Adipocyte (in vitro differentiated cells): ENCODE data around the gene HIGD1A.

Source experiments
- DNase-seq: peaks from one replicate; pipeline ENCODE4 v3.0.0-alpha.2; 2015; ENCODE audit warnings: low read depth
- H3K27me3 ChIP-seq: replicated peaks from 2 replicates; pipeline ENCODE4 v1.7.0; 2013; ENCODE audit warnings: mild to moderate bottlenecking, low read length, moderate library complexity; ENCODE audit not compliant: control insufficient read depth, insufficient read depth
- H3K36me3 ChIP-seq: 2 replicates; pipeline ENCODE4 v1.7.0; 2013; ENCODE audit warnings: low read length, mild to moderate bottlenecking, moderate library complexity; ENCODE audit not compliant: control insufficient read depth, insufficient read depth, severe bottlenecking
- H3K4me1 ChIP-seq: 2 replicates; pipeline ENCODE4 v1.7.0; 2013; ENCODE audit warnings: mild to moderate bottlenecking, low read length, moderate library complexity; ENCODE audit not compliant: control insufficient read depth, insufficient read depth
- H3K4me3 ChIP-seq: 2 replicates; pipeline ENCODE4 v1.7.0; 2013; ENCODE audit warnings: mild to moderate bottlenecking, low read length, moderate library complexity
- H3K9ac ChIP-seq: 2 replicates; pipeline ENCODE4 v1.7.0; 2013; ENCODE audit warnings: mild to moderate bottlenecking, low read length, moderate library complexity
- H3K9me3 ChIP-seq: 2 replicates; pipeline ENCODE4 v1.7.0; 2013; ENCODE audit warnings: mild to moderate bottlenecking, low read length, moderate library complexity; ENCODE audit not compliant: control insufficient read depth

HIGD1A gene

DNA sequence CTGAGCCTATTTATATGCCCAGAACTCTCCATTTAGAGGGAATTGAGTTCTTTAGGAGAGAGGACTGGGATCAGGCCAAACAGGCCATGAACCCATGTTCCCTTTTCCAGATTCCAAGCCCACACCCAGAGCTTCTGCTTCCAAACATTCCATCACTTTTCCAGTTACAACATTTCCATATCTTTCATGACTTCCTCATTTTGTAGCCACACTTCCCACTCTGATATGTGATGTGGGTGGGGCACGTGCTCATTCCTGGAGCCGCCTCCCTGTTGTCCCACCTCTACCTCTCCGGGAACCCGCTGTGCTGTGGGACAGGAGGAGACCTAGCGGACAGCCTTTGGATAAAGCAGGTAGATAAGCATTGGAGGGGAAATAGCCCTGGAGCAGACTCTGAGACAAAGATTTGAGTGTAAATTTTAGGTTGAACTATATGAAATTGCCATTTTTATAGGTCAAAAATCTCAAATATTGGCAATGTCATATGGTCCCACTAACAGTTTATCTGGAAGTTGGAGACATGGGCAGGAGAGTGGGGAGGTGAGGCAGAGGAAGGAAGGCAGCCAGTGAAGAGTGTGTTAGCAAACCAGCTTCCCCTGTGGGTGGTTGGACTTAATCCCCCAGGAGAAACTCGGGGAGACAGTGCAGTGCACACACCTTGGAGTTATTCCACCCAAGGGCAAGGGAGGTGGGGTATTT lies 39.6 kb upstream of the HIGD1A start:
- H3K36me3 ChIP-seq: no peaks in the 10 kb centered on the region
- DNase-seq: no peak
- peak overlapping the region; percentile 67 for H3K4me3 ChIP-seq
- H3K9me3 ChIP-seq: no peaks in the 10 kb centered on the region
- no peaks in the 10 kb centered on the region for H3K27me3 ChIP-seq
- peak overlapping the region; percentile 71 for H3K9ac ChIP-seq
- peaks cover 66% of the 10 kb centered on the region for H3K4me1 ChIP-seq

DNA sequence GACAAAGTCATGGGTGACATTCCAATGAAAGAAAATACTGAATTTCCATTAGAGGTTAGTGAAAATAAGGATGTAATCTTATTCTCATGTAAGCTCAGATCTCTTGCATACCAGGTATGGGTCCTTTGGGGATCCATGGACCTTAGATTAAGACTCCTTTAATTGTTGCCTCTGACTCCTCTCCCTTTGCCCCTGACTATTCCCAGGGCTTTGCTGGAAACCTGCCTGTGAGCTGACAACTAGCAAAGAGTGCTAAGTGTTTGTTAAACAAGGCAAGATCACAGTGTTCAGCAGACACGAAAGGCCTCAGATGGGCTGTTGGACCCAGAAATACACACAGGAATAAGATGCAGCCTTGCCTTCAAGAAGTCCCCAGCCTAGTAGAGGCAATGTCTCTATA lies 37.0 kb upstream of the HIGD1A start:
- DNase-seq: no peak
- peaks cover 55% of the 10 kb centered on the region for H3K4me1 ChIP-seq
- H3K9me3 ChIP-seq: no peaks in the 10 kb centered on the region
- no peaks in the 10 kb centered on the region for H3K36me3 ChIP-seq
- no peaks in the 10 kb centered on the region for H3K27me3 ChIP-seq
- H3K4me3 ChIP-seq: peak overlapping the region; percentile 11
- H3K9ac ChIP-seq: peak overlapping the region; percentile 58

DNA sequence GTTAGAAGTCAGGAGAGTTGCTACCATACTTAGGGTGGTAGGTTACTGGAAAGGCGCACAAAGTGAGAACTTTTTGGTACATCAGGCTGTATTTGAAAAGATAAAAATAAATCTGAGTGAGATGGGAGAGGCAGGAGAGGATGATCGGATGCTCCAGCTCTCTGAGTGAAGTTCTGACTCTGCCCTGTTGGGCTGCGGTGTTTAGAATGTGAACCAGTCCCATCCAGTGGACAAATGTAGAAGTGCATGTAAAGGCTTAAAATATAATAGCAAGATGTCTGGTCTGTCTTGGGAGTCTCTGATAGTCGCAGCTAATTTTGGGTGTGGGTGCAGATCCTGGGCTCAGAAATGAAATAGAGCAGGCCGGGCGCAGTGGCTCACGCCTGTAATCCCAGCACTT lies 35.3 kb upstream of the HIGD1A start:
- H3K27me3 ChIP-seq: no peaks in the 10 kb centered on the region
- peak; percentile 90 for DNase-seq
- H3K9me3 ChIP-seq: no peaks in the 10 kb centered on the region
- H3K4me3 ChIP-seq: no peak overlapping the region
- peaks cover 42% of the 10 kb centered on the region for H3K4me1 ChIP-seq
- H3K36me3 ChIP-seq: no peaks in the 10 kb centered on the region
- H3K9ac ChIP-seq: peak overlapping the region; percentile 55

DNA sequence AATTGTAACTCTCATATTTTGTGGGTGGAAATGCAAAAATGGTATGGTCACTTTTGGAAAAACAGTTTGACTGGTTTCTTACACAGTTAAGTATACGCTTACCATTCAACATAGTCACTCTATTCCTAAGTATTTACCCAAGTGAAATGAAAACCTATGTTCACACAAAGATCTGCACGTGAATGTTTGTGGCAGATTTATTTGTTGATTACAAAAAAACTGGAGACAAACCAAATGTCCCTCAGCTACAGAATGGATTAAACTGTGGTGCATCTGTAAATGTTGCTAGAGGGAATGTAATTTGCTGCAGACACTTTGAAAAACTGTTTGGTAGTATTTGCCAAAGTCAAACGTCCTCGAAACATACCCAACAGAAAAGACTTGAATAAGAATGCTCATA lies 34.3 kb upstream of the HIGD1A start:
- Histone ChIP-seq H3K9me3 (no peaks in the 10 kb centered on the region), H3K4me3 (no peak overlapping the region), H3K9ac (peak overlapping the region; percentile 24), H3K4me1 (peaks cover 36% of the 10 kb centered on the region), H3K36me3 (no peaks in the 10 kb centered on the region), H3K27me3 (no peaks in the 10 kb centered on the region)
- DNase-seq: no peak

DNA sequence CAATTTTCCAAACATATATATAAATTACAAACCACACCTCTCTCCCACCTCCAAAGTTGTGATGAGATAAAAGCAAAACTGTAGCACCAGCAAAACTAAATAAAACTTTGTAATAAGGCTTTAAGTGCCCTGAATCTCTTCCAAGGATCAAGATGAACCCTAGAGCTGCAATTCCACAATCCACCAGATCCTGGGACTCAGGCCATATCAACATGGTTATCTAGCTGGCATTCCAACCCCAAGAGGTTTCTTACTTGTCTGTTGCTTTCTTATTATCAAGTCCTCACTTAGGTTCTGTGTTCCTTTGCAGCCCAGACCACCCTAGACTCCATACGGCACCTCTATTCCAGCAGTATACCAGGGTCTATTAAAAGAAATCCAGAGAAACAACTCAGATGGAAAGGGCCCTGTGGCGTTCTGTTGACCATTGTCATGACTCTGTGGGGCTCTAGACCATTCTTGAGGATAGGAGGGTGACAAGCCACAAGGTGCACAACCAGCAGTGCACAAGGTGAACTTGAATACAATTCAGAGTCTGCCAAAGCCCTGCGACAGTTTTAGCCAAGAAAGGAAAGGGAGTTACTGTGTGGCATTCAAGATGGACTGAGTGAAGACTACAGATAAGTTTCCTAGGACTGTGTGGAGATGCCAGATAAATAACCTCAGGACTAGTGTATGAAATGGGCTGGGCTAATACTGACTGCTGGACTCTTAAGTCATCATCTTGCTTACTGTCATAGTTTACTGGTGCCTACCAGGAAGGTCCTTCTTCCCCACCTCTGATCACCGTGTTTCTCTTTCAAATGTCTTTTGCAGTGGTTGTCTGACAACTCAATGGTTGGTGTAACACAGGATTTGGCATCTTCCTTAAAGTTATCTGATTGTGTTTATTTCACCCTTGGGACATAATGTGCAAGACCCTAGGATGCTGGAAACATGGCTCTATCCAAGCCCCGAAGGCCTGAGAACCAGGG lies 32.1 kb upstream of the HIGD1A start:
- no peaks in the 10 kb centered on the region for H3K36me3 ChIP-seq
- DNase-seq: no peak
- H3K9ac ChIP-seq: no peak overlapping the region
- no peak overlapping the region for H3K4me3 ChIP-seq
- H3K4me1 ChIP-seq: peaks cover 30% of the 10 kb centered on the region
- H3K27me3 ChIP-seq: no peaks in the 10 kb centered on the region
- no peaks in the 10 kb centered on the region for H3K9me3 ChIP-seq

DNA sequence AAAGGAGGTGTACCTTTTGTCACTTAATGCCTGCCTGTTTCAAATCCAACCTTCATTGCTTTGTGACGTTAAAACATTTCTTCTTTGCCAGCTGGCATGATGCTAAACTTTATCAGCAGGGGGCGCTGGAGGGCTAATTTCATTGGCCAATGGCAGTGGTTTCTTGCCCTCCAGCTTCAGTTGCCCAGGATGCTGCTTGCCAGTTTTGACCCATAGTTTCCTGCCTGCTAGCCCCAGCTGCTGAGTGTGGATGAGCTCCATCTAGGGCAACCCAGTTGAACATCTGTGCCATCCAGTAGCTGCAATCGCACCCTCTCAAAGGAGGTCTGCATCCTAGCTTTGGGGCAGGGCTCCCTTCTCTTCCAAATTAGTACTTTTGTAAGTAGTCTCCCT lies 27.0 kb upstream of the HIGD1A start:
- H3K4me1 ChIP-seq: peaks cover 59% of the 10 kb centered on the region
- H3K27me3 ChIP-seq: no peaks in the 10 kb centered on the region
- H3K36me3 ChIP-seq: no peaks in the 10 kb centered on the region
- H3K4me3 ChIP-seq: peak overlapping the region; percentile 10
- H3K9ac ChIP-seq: peak overlapping the region; percentile 64
- no peaks in the 10 kb centered on the region for H3K9me3 ChIP-seq
- DNase-seq: peak; percentile 64

DNA sequence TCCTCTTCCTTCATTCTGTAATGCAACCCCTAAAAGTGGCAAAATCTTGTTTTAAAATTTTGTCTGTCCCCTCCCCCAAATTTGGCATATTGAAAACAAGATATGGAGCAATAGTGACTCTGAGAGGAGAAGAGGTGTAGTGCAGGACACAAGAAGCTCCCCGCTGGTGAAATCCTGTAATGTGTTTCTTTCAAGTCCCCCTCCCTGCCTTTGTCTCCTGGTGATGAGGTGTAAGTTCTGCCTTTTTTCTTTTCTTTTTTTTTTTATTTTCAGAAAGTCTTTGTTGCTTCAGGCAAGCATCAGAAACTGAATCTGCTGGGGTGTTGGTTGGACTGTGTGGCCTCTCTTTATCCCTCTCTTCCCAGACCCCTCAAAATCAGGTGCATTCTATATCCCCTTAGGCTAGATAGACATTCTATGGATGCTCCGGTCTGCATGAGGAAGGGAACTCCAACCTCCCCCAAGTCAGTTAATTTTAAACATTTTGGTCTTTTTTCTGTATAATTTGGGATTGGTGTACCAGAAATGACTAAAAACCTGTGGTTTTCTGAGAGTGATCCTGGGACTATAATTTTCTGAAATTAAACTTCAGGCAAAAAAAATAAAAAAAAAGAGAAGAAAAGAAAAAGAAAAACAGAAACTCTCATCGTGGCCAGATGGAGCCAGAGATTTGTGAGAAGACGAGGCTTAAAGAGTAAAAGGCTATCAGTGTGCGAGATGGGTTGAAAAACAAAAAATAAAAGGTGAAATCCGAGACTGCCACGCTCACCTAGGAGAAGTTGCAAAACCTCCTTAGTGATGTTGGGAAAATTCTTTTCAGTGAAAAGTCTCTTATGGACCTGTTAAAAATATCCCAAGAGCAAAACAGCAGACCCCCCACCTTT lies 26.4 kb upstream of the HIGD1A start:
- Histone ChIP-seq H3K9me3 (no peaks in the 10 kb centered on the region), H3K4me3 (no peak overlapping the region), H3K27me3 (no peaks in the 10 kb centered on the region), H3K36me3 (no peaks in the 10 kb centered on the region), H3K9ac (peak overlapping the region; percentile 47), H3K4me1 (peaks cover 61% of the 10 kb centered on the region)
- peak; percentile 60 for DNase-seq

DNA sequence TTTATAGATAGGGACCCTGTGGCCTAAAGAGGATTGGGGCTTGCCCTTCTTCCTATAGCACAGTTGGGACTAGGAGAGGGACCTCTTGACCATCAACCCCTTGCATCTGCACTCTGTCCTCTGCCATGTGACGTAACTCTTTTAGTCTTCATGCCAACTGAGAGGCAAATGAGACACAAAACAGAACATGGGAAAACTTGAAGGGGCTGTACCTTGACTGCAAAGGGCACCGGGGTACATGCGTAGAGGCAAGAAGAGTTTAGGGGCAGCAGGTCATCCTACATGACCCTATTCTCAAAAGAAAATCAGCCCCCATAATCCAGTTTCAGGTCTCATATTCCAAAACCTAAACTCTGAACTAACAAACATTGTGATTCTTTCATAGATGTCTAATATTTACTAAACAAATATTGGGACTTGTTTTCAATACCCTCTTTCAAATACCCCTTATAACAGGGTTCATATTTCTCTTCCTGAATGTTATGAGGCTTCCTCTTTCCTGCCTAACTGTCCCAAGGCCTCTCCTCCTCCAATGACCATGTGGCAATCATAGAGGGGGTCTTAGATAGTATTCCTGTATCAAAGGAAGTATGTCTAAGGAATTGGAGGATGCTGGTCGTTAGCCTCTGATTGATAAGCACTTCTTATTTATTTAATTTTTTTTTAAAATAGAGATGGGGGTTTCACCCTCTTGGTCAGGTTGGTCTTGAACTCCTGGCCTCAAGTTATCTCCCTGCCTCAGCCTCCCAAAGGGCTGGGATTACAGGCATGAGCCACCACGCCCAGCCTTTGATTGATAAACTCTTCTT lies 25.5 kb upstream of the HIGD1A start:
- DNase-seq: no peak
- no peak overlapping the region for H3K4me3 ChIP-seq
- H3K9ac ChIP-seq: peak overlapping the region; percentile 25
- no peaks in the 10 kb centered on the region for H3K9me3 ChIP-seq
- no peaks in the 10 kb centered on the region for H3K27me3 ChIP-seq
- H3K4me1 ChIP-seq: peaks cover 64% of the 10 kb centered on the region
- H3K36me3 ChIP-seq: no peaks in the 10 kb centered on the region

DNA sequence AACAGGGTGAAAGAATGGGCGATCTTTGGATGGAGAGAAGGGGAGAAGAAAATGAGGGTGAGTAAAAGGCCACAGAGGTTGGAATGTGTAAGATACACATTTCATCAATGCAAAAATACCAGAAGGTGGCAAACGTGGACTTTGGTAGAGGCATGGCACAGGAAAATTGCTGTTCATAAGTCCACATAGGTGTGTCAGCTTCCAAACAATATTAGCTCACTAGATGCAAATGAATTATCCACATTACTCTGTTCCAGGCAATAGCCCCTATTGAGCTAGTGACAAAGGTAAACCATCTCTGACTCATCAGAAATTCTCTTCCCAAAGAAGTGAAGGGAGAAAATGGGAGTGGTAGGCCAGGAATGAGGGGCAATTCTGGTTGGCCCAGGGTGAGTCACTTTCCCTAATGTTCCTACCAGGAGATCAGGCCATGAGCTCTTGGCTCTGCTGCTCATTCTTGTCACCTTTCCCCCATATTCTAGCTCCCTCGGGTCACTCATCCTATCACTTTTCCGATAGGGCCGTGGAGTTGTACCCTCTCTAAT lies 24.9 kb upstream of the HIGD1A start:
- Histone ChIP-seq H3K27me3 (no peaks in the 10 kb centered on the region), H3K4me3 (no peak overlapping the region), H3K36me3 (no peaks in the 10 kb centered on the region), H3K4me1 (peaks cover 64% of the 10 kb centered on the region), H3K9ac (peak overlapping the region; percentile 25), H3K9me3 (no peaks in the 10 kb centered on the region)
- DNase-seq: no peak

DNA sequence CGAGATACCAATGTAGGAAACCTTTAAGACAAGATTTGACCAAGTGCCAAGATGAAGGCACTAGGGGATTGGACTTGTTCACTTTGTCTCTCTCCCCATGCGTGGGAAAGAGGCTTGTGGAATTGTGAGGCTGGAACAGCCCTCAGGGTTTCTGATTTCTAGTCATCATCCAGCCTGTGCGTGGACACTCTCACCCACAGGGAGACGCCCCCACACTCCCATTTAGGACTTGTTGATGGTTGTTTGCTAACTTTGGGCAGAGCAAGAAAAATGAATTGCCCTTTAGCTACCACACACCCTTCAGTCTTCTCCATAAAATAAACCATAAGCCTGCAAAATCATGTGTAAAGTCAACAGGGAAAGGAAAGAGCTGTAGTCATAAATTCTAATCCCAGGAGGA lies 23.4 kb upstream of the HIGD1A start:
- Histone ChIP-seq H3K9ac (no peak overlapping the region), H3K4me3 (no peak overlapping the region)

More for the DNA sequence above, 23.4 kb upstream of the HIGD1A start:
- DNase-seq: peak; percentile 1
- Histone ChIP-seq H3K4me1 (peaks cover 77% of the 10 kb centered on the region), H3K9me3 (no peaks in the 10 kb centered on the region), H3K27me3 (no peaks in the 10 kb centered on the region), H3K36me3 (no peaks in the 10 kb centered on the region)
